Coronary artery (tissue), 2 donors: ENCODE results near the gene PCLO.

Experiments used
- DNase-seq: peaks from one replicate; pipeline ENCODE4 v3.0.0-alpha.2; 2017; ENCODE audit warnings: low spot score
- H3K27ac ChIP-seq, 2 donors: fragments of 200-600 bp; sonication (generic); one replicate each; pipeline ENCODE4 v1.5.1; 2016 to 2019
- H3K4me3 ChIP-seq: fragments of 200-600 bp; sonication (generic); 2 replicates; pipeline ENCODE4 v1.5.1; 2016; ENCODE audit warnings: mild to moderate bottlenecking, moderate library complexity
- TF ChIP-seq, protein P1 (sequence below): fragments of 200-600 bp; sonication (generic); IDR thresholded peaks from one replicate; pipeline ENCODE4 v1.5.1; 2019; ENCODE audit warnings: antibody characterized with exemption

PCLO gene

DNA sequence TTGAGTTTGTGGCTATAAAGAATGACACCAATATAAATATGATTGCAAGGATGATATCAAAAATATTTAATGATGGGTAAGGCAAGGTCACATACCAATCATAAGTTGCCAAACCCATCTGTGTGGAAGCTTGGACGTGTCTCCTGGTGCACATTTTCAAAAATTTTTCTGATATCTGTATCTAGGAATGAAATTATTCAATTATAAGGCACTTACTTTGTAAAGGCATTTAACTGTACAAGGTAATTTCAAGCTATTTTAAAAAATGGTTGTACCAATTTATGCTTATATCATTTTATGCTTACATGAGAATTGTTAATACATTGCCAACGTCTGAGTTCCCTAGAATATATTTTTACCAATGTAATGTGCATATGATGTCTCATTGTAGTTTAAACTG is 412.7 kb downstream of the PCLO start:
- Histone ChIP-seq H3K27ac (no peak overlapping the region), H3K4me3 (no peak overlapping the region)
- TF ChIP-seq, protein P1, sequence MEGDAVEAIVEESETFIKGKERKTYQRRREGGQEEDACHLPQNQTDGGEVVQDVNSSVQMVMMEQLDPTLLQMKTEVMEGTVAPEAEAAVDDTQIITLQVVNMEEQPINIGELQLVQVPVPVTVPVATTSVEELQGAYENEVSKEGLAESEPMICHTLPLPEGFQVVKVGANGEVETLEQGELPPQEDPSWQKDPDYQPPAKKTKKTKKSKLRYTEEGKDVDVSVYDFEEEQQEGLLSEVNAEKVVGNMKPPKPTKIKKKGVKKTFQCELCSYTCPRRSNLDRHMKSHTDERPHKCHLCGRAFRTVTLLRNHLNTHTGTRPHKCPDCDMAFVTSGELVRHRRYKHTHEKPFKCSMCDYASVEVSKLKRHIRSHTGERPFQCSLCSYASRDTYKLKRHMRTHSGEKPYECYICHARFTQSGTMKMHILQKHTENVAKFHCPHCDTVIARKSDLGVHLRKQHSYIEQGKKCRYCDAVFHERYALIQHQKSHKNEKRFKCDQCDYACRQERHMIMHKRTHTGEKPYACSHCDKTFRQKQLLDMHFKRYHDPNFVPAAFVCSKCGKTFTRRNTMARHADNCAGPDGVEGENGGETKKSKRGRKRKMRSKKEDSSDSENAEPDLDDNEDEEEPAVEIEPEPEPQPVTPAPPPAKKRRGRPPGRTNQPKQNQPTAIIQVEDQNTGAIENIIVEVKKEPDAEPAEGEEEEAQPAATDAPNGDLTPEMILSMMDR = no peak
- no peak for DNase-seq

DNA sequence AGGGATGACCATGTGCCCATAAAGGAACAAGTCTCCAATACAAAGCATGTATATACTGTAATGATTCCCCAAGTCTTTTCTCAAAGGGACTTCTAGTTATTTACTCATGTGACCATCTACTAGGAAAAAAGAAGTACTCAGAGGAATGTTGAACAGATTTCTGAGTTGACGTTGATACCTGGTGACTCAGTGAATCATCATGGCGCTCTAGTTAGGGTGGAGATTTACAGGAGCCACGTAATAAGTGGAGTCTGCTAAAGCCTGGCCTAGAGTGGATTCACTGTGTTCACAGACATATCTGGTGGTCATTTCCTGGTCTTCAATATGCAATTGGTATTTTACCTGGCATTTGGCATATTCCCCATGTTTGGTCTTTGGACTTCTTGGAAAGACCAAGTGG is 416.9 kb downstream of the PCLO start:
- TF ChIP-seq, protein P1 = no peak
- H3K27ac ChIP-seq = no peak overlapping the region
- no peak overlapping the region for H3K4me3 ChIP-seq
- DNase-seq = no peak

DNA sequence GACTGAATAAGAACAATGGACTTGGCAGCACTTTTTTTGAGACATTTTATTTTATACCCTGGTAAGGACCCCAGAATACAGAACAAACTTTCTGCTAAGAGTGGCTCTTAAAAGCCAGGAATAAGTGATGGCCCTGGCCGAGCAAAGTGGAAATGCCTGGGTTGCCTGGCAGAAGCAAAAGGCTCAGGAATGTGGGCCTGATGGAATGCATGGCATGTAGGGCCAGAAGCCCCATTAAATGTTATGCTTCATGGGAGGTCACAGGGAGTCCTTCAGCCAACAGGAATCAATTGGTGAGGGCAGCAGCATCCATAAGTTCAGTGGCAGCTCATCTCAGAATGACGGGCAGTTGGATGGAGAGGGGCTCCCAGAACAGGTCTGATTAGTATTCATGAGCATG is 417.6 kb downstream of the PCLO start:
- no peak for DNase-seq
- TF ChIP-seq, protein P1 = no peak
- Histone ChIP-seq H3K4me3 (no peak overlapping the region), H3K27ac (no peak overlapping the region)

DNA sequence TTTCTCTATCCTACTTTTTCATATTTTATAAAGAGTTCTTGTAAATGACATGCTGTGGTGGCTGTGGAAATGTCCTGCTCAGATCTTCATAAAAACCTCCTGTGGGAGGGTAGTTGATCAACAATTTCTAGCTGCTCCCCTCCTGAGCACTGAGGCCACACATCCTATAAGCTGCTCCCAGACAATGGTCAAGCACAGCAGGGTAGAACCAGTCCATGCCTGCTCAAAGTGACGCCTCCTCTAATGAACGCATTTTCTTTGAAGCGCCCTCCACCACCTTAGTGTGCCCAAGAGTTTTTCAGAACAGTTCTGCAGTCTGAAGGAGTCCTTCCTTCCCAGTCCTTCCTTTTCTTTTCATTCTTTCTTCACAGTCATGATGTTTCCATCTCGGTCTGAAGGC is 420.5 kb downstream of the PCLO start:
- TF ChIP-seq, protein P1 = no peak
- no peak for DNase-seq

DNA sequence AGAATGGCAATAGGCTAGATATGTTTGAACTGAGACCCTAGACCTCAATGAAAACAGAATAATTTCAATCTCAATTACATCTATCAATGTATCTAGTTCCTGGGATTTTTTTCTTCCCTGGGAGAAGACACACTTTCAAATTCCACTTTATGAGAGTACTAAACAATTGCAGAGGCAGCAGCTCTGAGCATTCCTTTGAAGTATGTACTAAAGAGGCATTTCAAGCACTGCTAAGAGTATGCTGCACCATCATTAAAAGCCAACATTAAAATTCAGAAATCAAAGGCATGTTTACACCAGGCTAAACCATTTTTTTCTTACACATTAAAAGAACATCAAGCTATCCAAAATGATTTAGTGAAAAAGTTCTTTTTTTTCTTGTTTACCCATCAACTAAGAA is 421.2 kb downstream of the PCLO start:
- TF ChIP-seq, protein P1 = no peak
- Histone ChIP-seq H3K27ac (no peak overlapping the region), H3K4me3 (no peak overlapping the region)
- DNase-seq = no peak

More for the DNA sequence above, 420.5 kb downstream of the PCLO start:
- H3K4me3 ChIP-seq = no peak overlapping the region
- no peak overlapping the region for H3K27ac ChIP-seq

DNA sequence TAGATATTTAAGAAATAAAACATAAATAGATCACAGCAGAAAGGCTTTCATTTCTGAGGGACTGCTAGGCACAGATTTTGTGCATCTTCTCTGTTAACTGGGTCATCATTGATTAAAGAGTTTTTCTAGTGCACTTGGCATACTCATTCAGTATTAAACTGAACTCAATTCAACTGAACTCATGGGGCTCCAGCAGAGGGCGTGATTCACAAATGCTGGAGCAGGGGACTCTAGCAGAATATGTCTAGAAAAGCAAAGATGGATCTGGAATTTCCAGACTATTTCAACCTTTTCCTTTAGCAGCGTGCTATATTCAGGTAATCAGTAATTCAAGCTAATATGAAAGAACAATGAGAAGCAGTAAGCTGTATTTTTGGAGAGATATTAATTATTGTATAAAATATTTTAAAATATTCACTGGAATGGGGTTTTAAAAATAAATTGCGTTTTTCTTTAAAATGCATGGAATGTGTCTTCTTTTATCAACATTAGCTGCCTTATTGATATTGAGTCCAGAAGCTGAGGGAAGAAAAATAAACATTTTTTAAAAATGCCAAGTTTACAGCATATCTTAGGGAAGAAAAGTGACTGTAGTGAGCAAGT is 422.3 kb downstream of the PCLO start:
- TF ChIP-seq, protein P1 = no peak
- Histone ChIP-seq H3K27ac (no peak overlapping the region), H3K4me3 (no peak overlapping the region)
- DNase-seq = no peak

DNA sequence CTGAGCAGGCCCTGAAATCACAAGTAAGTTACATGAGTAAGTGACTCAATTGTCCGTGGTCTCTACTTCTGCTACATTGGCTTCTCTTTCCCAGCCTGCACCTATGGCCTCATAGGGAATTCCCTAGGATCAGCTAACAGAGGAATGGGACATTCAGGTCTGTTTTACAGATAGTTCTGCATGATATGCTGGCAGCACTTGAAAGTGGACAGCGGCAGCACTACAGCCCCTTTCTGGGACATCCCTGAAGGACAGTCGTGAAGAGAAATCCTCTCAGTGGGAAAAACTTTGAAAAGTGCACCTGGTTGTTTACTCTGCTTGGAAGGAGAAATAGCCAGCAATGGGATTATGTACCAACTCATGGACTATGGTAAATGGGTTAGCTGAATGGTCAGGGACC is 426.1 kb downstream of the PCLO start:
- Histone ChIP-seq H3K4me3 (no peak overlapping the region), H3K27ac (no peak overlapping the region)
- no peak for DNase-seq
- TF ChIP-seq, protein P1 = no peak
